ENCODE data around the gene BTC. TPM values are rescaled to one million over a fixed set of nuclear protein-coding genes. Genes with fewer than 3 reads are reported as not detected.

BTC gene, protein sequence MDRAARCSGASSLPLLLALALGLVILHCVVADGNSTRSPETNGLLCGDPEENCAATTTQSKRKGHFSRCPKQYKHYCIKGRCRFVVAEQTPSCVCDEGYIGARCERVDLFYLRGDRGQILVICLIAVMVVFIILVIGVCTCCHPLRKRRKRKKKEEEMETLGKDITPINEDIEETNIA
- not detected for total RNA-seq (2021; fragmentation: NEBNext Ultra II Directional; extraction: Animal tissue kit (Norgen Biotek cat#: 25700))
- long read RNA-seq: 0 reads

GRCh38 chr4:74794382-74795010, at the start of gene BTC:
BTC (minus strand) TSS chr4:74794523; CDS start chr4:74794325, 198 bp downstream.
- Mint-ChIP-seq H3K36me3 (ENCODE audit: low read depth) (no peaks in the 10 kb centered on the region), H3K4me1 (ENCODE audit: low read depth) (no peaks in the 10 kb centered on the region), H3K27me3 (ENCODE audit: insufficient read depth) (peaks cover 32% of the 10 kb centered on the region), H3K9me3 (no peaks in the 10 kb centered on the region), H3K4me3 (peak within 1 kb of the TSS; percentile 82), H3K27ac (no peak within 1 kb of the TSS)
- DNase-seq: no peak
- no peak for TF ChIP-seq CTCF (IDR thresholded peaks at IDR 0.05)

DNA sequence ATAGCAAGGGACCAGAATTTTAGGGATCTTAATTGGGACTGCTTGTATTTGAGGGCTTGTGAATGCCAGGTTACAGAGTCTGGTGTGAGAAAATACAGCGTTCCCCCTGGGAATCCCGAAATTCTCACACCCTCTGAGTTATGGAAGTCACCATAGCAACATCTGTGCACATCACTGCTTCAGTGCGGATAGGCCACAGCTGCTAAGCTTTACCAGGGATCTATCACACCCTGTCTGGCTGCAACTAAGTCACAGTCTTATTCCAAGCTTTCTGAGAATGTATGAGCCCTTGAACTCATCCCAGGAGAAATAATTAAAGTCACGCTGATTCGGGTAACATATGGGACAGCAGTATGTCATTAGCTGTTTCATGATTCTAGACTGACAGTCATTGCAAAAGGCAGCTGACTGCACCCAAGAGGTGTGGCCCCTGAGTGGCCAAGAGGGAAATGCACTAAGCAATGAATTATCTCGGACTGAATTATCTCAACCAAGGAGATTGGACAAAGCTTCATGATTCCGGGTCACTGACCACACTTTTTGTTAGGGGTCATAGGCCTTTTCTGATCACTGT, 46.7 kb upstream of the BTC start:
- Mint-ChIP-seq H3K36me3 (ENCODE audit: low read depth) (no peaks in the 10 kb centered on the region), H3K27ac (no peak overlapping the region), H3K9me3 (no peaks in the 10 kb centered on the region), H3K27me3 (ENCODE audit: insufficient read depth) (0 out of 2 replicates have a peak, but pooled peaks cover 1% of the 10 kb centered on the region), H3K4me3 (no peak overlapping the region), H3K4me1 (ENCODE audit: low read depth) (no peaks in the 10 kb centered on the region)
- DNase-seq: no peak
- TF ChIP-seq CTCF (IDR thresholded peaks at IDR 0.05): no peak

DNA sequence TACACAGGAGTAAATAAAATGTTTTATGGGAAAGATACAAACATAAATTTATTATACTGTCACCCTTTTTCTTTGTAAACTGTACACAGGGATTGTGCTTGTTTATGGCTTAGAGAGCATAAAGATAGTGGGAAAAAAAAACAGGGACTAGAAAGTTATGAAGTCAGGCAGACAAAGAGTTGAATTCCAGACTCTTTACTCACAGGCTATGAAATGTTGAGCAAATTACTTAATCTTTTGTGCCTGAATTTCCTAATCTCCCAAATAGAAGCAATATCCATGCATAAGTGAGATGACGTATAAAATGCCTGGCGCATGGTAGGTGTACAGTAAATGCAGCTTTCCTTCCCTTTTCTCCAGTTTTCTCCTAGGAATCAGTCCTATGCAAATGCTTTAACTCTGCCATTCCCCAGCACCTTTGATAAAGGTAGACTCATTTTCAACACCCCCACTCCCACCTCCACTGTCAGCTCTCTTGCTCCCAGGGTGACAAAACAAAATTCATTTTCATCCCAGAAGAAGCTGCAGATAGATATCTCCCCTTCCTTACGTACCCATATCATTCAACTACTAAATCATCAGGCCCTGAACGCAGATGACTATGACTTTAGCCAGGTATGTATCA, 44.5 kb upstream of the BTC start:
- Mint-ChIP-seq H3K27me3 (ENCODE audit: insufficient read depth) (peaks cover 5% of the 10 kb centered on the region), H3K4me3 (no peak overlapping the region), H3K9me3 (no peaks in the 10 kb centered on the region), H3K27ac (no peak overlapping the region), H3K4me1 (ENCODE audit: low read depth) (no peaks in the 10 kb centered on the region), H3K36me3 (ENCODE audit: low read depth) (no peaks in the 10 kb centered on the region)
- peak; percentile 4 for DNase-seq
- no peak for TF ChIP-seq CTCF (IDR thresholded peaks at IDR 0.05)

DNA sequence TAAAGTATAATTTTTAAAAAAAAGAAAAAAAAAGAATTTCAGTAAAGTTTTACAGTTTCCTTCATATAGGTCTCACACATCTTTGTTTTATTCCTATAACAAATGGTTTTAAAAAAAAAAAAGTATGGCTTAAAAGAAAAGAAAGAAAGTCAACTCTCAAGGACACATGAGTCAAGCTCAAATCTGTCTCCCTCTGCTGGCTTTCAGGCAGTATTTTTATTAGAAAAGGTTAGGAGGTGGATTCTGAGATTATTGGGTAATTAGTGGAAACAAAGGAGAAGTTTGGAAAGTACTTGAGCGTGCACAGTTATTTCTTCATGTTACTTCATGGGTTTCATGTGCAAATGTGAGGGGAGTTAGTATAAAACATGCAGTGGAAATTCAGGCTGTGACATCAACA, 36.6 kb upstream of the BTC start:
- H3K4me3 Mint-ChIP-seq: no peak overlapping the region
- no peak overlapping the region for H3K27ac Mint-ChIP-seq
- peaks cover 5% of the 10 kb centered on the region for H3K27me3 Mint-ChIP-seq (ENCODE audit: insufficient read depth)

GRCh38 chr4:74823194-74823593, 28.9 kb upstream of the BTC start:
- no peaks in the 10 kb centered on the region for H3K9me3 Mint-ChIP-seq

More for the DNA sequence above, 36.6 kb upstream of the BTC start:
- no peaks in the 10 kb centered on the region for H3K9me3 Mint-ChIP-seq
- no peaks in the 10 kb centered on the region for H3K36me3 Mint-ChIP-seq (ENCODE audit: low read depth)
- DNase-seq: no peak
- H3K4me1 Mint-ChIP-seq (ENCODE audit: low read depth): no peaks in the 10 kb centered on the region
- TF ChIP-seq CTCF (IDR thresholded peaks at IDR 0.05): peak; percentile 52

More at GRCh38 chr4:74823194-74823593, 28.9 kb upstream of the BTC start:
- Mint-ChIP-seq H3K36me3 (ENCODE audit: low read depth) (no peaks in the 10 kb centered on the region), H3K27ac (no peak overlapping the region), H3K27me3 (ENCODE audit: insufficient read depth) (peaks cover 3% of the 10 kb centered on the region), H3K4me3 (no peak overlapping the region), H3K4me1 (ENCODE audit: low read depth) (no peaks in the 10 kb centered on the region)
- no peak for DNase-seq
- no peak for TF ChIP-seq CTCF (IDR thresholded peaks at IDR 0.05)
